GM13977 (cell line): ENCODE results near the gene PCDH15.

ENCODE experiments used
- DNase-seq: peaks from one replicate; pipeline ENCODE4 v3.0.0; 2012; ENCODE audit warnings: low spot score
- CTCF ChIP-seq: IDR thresholded peaks from 2 replicates; pipeline ENCODE4 v1.5.1; 2012; ENCODE audit warnings: mild to moderate bottlenecking, control low read depth; ENCODE audit not compliant: insufficient read depth; ENCODE audit errors: extremely low read depth, missing control alignments
- in situ Hi-C: fragments of 300-500 bp; cut with MboI; formaldehyde crosslinking; loops from one replicate; pipeline ENCODE4 v1.12.0; 2022; ENCODE audit warnings: low sequenced_read_pairs, low pct_unique_long_range_greater_than_20kb, mixed read lengths, inconsistent platforms; ENCODE audit not compliant: unreplicated experiment

PCDH15 gene

DNA sequence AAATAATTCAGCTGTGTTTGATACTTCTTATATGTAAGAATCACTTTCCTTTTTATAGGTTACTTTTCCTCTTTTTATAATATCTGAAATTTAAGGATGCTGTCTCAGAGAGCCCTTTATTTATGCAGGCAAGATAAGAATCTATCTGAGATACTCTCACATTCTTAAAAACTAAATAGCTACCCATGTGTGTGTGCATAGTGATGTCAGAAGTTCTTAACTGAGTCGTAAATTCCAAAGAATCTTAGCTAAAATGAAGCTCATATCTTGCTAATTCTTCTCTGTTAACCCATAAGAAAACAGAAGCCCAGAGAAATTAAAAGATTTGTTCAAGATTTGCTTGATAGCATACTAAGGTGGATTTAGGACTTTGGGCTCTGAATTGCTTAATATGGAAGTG lies 118.5 kb downstream of the PCDH15 start:
- in situ Hi-C loops, result no loop called here
- no peak for TF ChIP-seq CTCF
- no peak for DNase-seq

DNA sequence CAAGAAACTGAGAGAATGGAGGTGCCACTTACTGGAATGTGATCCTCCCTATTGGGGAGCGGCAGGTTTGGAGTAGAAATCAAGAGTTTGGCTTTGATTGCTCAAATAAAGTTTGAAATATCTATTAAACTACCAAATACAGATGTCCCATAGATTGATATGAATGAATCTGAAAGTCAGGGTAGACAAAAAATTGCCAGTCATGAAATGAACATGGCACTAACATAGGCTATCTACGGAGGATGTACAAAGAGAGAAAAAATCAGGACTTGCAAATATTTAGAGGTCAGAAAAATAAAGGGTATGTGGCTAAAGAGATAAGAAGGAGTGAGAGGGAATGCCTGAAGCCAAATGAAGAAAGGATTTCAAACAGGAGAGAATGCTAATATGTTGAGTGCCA lies 119.9 kb downstream of the PCDH15 start:
- TF ChIP-seq CTCF, result no peak
- no peak for DNase-seq
- in situ Hi-C loops, result no loop called here

DNA sequence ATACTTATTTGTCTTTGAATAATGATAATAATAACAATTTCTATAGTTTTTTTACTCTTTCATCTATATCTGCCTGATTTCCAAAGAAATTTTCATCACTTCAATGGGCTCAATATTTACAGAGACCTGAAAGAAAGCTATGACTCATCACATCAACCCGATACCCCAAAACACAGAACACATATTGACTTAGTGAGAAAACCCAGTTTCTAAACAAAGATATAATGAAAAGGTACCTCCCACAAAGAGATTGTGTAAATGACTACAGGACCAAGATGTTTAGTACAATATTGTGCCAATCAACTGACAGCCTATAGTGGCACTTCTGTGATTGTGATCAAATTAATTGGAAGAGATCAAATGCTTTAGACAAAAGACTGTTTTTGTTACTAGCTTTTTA lies 133.9 kb downstream of the PCDH15 start:
- no peak for DNase-seq
- in situ Hi-C loops, result no loop called here
- TF ChIP-seq CTCF, result no peak

DNA sequence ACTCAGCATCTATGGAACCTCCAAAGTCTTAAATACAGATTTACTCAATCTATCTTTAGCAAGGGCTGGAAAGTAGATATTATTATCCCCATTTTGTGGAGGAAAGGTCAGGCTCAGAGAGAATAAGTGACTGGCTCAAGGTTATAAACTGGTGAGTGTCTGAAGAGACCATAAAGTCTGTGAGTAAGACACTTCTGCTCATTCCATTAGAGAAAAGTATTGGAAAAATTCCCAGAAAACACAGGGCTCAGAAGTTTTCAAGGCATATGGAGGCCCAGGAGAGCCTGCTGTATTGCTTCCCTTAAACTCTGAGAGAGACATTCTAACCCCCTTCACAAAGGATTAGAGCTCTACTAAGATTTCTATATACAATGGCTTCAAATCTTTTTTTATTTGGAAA lies 134.8 kb downstream of the PCDH15 start:
- in situ Hi-C loops, result no loop called here
- DNase-seq, result no peak
- TF ChIP-seq CTCF, result no peak

DNA sequence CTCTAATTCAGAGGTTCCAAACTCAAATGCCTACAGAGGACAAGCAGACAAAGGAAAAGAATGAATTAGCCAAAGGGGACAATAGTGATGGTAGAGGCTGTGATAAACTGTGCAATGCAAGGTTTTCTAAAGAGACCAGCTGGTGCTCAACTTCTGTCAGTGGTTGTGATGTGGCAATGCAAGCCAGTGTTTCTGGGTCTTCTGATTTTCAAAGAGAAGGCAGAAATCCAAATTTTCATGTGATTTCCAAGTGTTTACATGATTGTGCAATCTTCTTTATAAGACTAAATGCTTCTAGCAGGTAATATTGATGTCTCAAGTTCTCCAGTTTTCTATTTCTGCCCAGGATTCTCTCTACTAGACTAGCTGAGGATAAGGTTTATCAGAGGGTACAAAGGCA lies 135.9 kb downstream of the PCDH15 start:
- no peak for TF ChIP-seq CTCF
- in situ Hi-C loops, result no loop called here
- DNase-seq, result no peak

- TF ChIP-seq CTCF, result no peak
- in situ Hi-C loops, result no loop called here
- DNase-seq, result no peak
Measured at GRCh38 chr10:54660397-54660796, 140.6 kb downstream of the PCDH15 start.

DNA sequence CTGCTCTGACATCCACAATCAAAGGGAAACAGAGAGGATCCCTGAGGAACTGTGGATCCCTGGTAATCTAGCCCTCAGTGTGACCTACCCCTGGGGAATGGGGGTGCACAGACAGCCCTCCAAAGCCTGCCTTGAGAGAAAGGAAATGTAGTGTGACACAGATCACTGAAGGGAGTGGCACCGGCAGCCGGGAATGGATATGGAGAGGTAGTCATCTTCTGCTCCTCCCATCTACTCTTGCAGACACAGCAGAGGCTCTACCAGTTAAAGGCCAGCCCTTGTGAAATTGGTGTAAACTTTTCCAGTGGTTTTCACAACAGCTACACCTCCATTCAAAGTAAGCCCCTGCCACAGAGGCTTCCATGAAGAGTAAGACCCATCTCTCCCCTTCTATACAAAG lies 144.4 kb downstream of the PCDH15 start:
- no peak for TF ChIP-seq CTCF
- no peak for DNase-seq
- in situ Hi-C loops, result no loop called here
